ENCODE measurements around the gene MARCHF9.

Gene MARCHF9

DNA sequence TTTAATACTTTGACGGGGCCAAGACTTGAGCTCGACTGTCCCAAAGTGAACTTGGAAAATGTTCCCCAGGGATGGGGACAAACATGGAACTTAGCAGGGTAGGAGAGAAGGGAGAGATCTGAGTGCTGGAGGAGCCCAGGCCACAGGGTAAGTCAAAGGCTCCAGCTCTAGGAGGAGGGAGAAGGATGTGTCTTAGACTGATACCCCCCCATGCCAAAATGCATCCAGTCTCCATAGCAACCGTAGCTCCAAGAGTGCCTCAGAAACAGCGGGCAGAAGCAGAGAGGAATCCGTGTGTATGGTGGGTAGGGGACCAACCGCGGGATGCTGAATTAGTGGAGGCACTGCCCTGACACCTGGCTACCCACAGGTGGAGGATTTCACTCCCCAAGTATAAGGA, 15.5 kb upstream of the MARCHF9 start:
- no peak for DNase-seq

DNA sequence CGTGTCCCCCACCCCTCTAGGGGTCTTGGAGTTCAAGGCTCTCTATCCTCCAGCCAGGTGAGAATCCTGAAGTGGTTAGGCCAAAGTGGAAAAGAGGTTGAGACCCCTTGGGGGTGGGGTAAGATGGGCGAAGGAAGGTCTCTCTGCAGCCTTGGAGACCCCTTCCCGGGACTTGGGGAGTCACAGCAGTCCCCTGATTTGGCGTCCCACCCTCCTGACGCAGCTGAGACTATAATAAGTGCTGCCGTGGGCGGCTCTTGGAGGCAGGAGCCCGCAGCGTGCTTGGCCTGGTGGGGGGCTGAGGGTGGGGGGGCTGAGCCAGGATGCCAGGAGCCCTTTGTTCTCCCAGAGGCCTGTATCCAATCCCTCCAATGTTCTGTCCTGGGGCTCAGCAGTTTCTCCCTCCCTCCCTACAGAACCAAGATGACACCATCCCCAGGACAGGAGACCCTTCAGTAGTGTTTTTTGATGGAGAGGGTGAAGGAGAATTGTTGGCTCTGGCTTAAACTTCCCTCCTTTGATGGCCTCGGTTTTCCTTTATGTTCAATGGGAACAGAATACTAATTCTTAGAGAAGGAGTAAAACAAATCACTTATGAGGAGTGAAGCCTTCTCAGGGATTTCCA, 14.9 kb upstream of the MARCHF9 start:
- no peak for DNase-seq

DNA sequence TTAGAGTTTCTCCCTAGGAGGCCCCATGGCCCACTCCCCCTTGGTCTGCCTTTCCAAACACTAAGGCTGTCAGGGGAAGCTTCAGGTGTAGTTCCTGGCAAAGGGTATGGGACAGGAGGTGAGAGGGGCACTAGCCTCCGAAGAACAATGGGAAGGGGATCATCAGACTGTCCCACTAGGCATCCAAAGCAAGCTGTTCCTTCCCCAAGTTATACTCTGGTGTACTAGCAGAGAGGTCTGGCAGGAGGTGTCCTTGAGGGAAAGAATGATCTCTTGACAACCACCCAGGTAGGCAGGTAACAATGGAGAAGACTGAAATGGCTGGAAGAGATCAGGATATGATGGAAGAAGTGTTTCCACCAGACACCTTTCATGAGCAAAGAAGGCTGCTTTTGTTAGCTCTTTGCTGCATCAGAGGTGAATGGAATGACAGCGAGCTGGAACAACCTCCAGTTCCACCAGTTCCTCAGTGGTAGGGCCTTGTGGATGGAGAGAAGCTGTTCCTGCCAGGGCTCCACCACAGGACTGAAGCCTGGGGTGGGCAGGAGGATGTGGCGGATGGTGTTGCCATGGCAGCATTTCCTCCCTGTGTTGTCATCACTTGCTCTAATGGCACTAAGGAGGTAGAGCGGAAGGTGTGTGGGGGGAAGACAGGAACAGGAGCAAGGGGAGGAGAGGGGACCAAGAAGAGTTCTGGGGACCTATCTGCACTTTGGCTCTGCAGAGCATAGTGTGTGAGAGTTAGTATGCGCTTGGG, 14.1 kb upstream of the MARCHF9 start:
- DNase-seq: peak; percentile 62

DNA sequence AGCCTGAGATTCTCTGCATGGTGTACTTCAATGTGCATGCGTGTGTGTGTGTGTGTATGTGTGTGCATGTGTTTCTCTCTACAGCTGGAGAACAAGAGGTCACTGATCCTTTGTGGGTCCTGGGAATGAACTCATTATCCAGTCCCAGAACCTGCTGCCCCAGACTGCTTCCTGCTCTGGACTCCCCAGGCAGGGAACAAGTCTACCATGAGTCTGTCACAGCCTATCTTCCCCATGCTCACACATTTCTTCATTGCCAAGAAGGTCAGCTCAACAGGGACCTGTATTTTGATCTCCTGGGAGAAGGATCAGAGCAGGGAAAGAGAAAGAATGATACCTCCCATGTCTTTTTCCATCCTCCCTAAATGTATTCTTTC, 13.5 kb upstream of the MARCHF9 start:
- DNase-seq: no peak

DNA sequence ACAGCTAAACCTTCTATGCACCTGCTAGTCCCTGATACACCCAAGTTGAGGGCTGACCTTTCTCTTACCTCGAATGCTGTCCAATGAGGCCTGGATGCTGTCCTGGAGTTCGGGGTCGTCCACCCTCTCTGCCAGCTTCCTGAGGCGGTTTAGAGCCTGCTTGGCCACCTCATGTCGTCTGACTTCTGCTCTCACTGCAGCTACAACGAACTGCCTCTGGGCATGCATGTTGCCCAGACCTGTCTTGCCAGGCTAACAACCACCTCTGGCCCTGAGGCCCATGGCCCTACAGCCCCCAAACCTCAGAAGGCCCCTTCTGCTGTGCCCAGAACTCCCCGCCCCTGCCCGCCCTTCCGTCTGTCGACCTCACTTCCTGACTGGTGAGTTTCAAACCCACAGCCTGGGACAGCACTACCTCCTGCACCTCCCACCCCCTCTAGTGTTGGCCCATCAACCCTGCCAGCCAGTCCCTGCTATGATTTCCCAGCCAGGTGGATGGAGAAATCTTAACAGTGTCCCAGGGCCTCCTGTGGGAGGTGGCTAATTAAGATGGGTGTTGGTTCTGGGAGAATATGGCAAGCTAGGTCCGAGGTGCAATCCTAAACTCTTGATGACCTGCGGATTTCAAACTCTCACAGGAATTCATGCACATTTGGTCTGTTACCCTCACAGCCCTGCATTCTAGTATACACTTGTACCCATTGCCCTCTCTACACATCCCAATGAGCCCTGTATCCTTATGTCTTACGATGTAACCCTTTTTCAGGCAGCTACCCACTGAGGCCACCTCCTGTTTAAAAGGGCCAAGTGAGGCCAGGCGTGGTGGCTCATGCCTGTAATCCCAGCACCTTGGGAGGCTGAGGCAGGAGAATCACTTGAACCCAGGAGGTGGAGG, 12.8 kb upstream of the MARCHF9 start:
- peak; percentile 57 to 60 for DNase-seq

DNA sequence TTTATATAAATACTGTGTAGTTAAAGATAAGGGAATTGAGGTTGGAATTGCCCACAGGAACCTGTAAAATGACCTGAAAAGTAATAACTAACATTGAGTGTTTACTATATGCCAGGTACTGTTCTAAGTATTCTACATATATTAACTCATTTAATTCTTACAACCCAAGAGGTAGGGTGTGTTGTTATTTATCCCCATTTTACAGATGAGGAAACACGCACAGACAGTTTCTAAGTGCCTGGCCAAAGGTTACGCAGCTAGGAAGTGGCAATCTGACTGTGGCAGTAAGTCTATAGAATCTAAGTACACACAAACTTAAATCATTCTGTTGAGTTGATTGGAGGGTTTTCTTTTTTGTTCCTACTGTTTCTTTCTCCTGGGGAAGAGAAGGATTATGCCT, 11.1 kb upstream of the MARCHF9 start:
- DNase-seq: no peak

DNA sequence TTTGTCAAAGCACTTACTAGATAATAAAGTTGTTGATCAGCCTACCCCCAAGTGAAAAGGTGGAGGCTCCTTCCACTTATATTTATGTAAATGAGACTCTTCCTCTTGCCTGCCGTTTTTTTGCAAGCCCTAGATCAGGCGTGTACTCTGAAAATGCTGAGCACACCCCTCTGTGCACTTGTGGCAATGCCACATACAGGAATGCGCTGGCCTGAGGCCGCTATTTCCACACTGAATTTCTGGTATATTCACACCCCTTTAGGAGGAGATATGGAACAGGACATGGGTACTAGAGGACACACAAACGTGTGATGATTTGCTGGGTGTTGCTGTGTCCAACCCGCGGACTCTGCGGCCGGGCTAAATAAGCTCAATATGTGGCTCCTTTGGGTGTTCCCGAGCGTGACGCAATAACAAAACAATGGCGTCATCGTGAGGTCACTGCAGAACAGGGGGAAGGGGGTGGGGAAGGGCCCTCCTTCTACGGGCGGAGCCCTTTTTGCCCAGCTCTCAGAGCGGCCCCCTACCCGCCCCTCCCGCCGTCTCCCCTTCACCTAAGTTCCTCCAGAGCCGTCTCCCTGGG, 10.6 kb upstream of the MARCHF9 start:
- DNase-seq: peak in 1 of 2 experiments; percentile 16

DNA sequence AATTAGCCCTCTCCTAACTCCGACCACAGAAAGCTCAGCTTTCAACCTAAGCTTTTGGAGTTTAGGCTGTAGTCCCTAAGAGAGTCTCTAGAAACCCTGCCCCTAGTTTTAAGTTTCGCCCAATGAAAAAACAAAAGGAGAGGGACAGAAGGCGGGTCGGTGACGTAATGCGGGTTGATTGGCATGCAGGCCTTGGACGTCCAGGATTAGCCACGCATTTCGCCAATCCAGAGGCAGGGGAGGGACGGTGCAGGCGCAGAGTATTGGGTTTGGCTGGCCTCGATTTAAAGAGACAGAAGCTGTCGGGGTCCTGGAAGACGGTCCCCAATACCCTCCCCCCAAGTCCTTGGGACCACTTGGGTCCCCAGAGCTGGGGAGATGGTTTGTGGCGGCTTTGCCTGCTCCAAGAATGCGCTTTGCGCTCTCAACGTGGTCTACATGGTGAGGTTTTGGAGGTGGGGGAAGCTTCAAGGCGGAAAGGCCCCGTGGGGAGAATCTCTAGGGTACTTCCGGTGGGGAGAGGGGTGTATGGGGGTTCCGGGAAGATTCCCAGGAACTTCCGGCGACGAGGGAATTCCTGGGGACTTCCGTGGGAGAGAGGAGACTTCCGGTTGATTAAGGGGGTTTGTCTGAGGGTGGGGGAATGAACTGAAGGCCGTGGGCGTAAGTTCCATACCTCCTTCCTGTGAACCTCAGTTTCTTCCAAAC, 10.0 kb upstream of the MARCHF9 start, which contains the start of gene TSPAN31:
TSS of gene TSPAN31 (plus strand) at position 263 of the 708 bp plus-strand sequence. CDS start at position 379, 116 bp downstream.
- peak; percentile 95 to 97 for DNase-seq

DNA sequence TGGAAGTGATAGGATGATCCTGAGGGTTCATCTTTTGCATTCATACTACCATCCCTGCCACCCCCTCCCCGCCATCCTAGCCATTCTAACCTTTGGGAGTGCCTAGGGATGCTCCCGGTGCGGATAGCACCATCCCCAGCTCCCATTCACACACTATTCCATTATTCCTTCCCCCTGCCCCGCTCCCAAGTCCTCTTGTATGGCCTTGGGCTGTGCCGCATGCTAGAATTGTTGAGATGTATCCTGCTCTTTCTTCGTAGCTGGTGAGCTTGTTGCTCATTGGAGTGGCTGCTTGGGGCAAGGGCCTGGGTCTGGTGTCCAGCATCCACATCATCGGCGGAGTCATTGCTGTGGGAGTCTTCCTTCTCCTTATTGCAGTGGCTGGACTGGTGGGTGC, 9.4 kb upstream of the MARCHF9 start:
- DNase-seq: no peak

DNA sequence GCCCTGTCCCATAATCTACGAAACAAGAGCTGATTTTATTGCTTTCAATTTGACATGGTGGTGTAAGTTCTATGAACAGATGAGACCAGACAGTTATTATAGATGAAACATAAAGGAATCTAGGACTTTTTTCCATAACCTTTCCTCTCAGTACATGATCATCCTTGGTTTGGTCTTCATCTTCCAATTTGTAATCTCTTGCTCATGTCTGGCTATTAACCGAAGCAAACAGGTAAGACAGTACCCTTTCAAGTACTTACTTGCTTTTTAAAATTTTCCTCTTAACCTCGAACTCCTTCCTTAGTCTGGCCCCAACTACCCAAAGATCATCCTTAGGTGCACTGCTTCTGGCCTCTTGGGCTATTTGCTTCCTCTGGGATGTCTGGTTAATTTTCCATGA, 8.9 kb upstream of the MARCHF9 start:
- no peak for DNase-seq

DNA sequence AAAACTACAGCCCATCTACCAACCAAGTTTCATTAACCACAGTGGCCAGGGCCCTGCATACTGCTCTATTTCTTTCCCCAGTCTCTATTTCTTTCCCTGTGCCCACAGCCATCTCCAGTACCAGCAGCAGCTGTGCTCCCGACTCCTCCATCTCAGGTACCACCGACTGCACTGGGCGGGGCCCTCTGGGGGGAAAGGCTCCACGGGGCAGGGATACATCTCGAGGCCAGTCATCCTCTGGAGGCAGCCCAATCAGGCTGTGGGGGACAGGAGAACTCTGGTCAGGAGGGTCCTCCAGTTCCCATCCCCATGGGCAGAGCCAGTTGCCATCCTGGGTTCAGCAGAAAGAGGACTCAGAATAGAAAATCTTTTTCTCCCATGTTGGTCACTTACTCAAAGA, 5.8 kb upstream of the MARCHF9 start:
- no peak for DNase-seq

DNA sequence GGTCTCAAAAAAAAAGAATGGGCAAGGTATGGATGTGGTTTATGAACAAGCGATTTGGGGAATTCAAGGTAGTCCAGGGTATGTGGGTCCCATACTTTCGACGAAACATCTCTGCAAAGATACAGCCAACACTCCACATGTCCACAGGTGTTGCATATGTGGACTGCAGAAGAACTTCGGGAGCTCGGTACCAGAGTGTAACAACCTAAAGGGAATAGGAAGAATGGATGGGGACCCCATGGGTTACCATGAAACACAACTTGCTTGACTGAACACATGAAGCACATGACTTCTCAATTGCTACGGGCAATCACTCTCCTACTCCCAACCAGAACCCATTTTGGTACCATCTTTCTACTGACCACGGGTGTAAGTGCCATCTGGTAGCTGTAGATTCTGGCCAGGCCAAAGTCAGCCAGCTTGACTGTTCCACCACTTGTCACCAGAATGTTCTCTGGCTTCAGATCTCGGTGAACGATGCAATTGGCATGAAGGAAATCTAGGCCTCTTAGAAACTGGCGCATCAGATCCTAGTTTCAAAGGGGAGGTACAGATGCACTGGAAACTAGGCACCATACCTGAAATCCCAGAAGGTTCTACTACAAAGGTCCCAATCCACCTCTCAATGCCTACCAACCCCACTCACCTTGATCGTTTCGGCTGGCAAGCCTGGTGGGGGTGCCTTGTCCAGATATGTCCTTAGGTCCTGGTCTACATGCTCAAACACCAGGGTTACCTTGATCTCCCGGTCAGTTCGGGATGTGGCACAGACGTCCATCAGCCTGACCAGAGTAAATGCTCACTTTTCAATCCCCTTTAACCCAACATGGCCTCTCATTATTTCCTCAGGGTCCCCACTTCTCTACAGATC, 4.1 kb upstream of the MARCHF9 start:
- no peak for DNase-seq

DNA sequence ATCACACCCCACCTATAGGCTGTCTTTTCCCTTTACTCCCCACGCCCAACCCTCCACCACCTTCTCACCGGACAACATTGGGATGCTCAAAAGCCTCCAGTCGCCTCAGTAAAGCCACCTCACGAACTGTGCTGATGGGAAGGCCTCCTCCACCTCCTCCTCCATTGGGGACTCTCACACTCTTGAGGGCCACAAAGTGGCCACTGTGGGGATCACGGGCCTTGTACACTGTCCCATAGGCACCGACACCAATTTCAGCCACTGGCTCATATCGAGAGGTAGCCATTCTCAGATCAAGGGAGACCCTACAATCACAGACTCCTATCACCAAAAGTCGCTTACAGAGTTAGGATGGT, 3.5 kb upstream of the MARCHF9 start:
- DNase-seq: no peak

DNA sequence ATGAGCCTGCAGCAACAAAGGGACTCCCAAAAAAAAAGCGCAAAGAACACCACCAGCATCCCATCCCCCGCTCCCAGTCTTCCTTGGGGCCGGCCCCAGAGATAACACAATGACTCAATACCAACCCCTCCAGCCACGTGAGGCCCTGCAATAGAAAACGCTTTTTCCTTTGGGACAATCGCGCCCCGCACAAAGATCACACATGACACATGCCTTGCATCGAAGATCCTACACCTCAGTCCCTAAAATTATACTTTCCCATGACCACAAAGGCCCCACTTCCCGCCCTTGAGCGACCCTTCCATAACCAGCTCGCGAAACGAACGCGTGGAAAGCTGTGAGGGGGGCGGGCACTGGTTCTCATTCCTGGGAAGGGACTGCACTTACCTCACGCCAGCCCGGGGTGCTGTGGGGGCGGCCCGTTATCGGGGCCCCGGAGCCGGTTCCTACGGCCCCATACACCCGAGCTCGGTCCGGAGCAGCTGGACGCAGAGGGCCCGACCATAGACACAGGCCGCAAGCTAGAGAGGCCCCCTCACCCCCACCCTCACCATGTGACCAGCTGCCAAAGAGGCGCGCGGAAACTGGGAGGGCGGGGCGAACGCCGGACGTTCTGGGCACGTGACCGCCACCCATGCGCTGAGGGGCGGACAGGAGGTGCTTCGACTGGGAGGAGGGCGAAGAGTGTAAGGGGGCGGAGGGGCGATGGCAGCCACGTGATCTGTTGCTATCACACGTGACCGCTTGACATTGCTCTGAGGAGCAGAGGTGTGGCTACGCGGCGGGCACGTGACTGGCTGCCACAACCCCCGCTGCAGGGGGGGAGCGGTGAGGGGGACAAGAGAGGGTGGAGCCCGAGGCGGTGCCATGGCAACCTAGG, 2.9 kb upstream of the MARCHF9 start, which contains the start of gene CDK4:
TSS of gene CDK4 (minus strand) at position 523 of the 880 bp plus-strand sequence. CDS start 593 bp downstream, outside the sequence.
- DNase-seq: peak; percentile 95 to 97

DNA sequence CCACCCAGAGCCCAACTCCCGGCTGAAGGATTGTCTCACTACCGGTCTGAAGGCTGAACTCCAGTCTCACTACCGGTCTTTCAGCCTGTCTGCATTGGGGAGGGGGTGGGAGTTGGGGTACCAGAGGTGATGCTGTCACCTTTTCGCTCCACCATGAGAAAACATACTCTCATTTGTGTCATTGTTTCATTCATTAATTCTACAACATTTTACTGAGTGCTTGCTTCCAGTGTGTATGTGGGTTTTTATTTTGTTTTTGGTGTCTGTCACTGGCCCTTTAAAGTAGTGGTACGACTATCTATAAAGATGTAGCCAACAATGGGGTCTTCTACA, 2.3 kb upstream of the MARCHF9 start:
- DNase-seq: no peak

DNA sequence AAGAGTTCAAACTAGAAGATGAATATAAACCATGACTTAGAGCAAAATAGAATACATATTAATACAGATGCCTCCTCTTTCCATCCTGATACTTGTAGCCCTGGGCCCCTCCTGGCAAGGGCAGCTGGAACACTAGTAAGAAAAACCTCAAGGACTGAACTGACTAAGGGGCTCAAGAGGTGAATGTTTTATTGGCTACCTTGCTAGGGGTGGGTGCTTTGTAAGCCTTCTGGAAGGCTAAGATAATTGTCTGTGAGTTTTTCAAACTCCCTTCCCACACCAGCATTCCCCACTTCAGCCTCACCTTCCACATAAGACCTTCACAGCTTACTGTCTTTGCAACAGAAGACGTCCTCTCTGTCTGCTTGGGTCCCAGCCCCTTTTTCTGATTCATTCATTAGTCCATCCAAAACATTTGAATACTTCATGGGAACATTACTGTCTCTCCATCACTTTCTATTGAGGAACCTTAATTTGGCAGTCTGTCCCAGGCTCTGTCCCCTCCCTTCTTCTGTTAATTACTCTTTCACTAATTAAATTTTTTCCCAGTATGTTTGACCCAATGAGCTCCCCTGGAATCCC, 1.1 kb upstream of the MARCHF9 start:
- no peak for DNase-seq

DNA sequence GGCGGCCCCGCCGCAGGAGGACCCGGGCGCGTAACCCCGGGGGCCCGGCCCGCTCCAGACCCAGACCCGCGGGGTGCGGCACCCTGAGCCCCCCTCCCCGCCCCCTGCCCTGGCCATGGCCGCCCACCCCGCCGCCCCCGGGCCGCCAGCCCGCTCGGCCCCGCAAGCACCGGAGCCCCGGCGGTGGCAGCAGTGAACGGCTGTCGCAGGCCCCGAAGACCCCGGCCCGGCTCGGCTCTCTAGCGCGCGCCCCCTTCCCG, 221 bp downstream of the MARCHF9 start:
- DNase-seq: no peak

DNA sequence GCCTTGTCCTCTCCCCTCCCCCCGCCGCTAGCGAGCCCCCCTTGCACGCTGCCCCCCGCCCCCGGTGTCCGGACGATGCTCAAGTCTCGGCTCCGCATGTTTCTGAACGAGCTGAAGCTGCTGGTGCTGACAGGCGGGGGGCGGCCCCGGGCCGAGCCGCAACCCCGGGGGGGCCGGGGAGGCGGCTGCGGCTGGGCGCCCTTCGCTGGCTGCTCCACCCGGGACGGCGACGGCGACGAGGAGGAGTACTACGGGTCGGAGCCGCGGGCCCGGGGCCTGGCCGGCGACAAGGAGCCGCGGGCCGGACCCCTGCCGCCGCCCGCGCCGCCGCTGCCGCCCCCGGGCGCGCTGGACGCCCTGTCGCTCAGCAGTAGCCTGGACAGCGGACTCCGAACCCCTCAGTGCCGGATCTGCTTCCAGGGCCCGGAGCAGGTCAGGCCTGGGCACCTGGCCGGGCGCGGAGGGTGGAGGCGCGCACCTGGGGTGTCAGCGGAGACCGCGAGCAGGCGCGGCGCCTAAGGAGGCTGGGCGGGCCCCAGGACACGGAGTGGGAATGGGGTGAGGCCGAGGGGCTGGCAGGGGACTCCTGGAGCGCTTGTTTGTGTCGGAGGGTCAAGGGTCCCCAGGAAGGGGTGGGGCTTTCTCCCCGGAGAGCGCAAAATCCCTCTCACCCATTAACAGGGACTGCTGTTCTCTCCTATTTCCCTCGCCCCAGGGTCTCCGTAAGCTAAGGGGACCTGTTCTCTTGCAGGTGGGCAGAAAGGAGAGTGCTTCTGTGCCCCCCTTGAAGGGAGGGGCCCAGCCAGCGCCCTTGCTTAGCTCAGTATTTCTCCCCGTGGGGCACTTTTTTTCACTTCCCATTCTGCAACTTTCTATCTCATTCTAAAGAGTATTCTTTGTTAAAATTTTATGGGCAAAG, 810 bp downstream of the MARCHF9 start:
- DNase-seq: no peak
